ENCODE data around the gene BNIP3. TPM values are rescaled to one million over a fixed set of nuclear protein-coding genes. Genes with fewer than 3 reads are reported as not detected.

The BNIP3 gene
- total RNA-seq, 4 donors from 2014 or later = 17.1 to 122 (median 31.6) TPM

GRCh38 chr10:131928248-131929095, 53.3 kb downstream of the BNIP3 start:
- TF ChIP-seq, protein P1, sequence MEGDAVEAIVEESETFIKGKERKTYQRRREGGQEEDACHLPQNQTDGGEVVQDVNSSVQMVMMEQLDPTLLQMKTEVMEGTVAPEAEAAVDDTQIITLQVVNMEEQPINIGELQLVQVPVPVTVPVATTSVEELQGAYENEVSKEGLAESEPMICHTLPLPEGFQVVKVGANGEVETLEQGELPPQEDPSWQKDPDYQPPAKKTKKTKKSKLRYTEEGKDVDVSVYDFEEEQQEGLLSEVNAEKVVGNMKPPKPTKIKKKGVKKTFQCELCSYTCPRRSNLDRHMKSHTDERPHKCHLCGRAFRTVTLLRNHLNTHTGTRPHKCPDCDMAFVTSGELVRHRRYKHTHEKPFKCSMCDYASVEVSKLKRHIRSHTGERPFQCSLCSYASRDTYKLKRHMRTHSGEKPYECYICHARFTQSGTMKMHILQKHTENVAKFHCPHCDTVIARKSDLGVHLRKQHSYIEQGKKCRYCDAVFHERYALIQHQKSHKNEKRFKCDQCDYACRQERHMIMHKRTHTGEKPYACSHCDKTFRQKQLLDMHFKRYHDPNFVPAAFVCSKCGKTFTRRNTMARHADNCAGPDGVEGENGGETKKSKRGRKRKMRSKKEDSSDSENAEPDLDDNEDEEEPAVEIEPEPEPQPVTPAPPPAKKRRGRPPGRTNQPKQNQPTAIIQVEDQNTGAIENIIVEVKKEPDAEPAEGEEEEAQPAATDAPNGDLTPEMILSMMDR (IDR thresholded peaks at IDR 0.05) = no peak
- no peak for TF ChIP-seq POLR2A (IDR thresholded peaks at IDR 0.05)
- Histone ChIP-seq H3K36me3 (no peaks in the 10 kb centered on the region), H3K4me1 (no peaks in the 10 kb centered on the region), H3K4me3 (no peak overlapping the region), H3K27ac (no peak overlapping the region), H3K9me3 (no peaks in the 10 kb centered on the region), H3K27me3 (no peaks in the 10 kb centered on the region)
- no peak for DNase-seq
- intact Hi-C loops (cut with DNase I; ENCODE audit: low total_unique reads) = no loop called here

DNA sequence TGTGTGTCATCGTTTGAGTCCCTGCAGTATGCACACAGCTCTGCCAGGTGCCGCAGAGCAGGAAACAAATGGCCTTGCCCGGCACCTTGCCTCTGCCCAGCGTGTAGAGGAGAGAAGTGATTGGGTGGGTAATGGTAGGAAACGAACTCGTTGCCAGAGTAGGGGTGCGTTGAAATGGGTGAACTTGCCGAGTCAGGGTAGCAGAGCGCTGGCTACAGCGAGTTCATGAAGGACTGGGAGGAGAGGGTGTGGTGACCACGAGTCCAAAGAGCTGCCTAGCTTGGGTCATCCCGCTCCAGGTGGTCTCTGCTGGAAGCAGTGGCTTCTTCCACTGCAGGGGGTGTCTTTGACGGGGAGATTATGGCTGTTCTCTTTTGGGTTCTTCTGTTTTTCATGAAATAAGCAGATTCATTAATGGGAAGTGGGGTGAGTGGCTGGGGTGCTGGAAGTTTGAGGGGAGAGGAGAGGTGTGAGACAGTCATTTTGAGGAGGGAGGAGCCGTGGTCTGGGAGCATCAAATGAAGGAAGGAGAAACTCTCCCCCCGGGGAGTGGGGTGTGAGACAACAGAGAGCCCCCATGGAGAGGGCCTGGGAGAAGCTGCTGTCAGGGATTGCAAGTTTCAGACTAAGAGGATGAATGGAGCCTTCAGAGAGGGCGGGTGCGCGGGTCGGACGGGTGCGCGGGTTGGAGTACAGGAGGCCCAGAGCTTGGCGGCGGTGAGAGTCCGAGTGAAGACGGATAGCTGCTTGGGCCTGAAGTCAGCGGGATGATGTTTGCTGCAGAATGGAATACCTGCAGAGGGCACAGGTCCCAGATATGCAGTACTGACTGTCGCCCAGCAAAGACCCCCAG, 54.8 kb downstream of the BNIP3 start:
- H3K27ac ChIP-seq = no peak overlapping the region
- no peaks in the 10 kb centered on the region for H3K9me3 ChIP-seq
- H3K4me3 ChIP-seq = no peak overlapping the region
- TF ChIP-seq, protein P1 (IDR thresholded peaks at IDR 0.05) = no peak
- TF ChIP-seq POLR2A (IDR thresholded peaks at IDR 0.05) = no peak
- intact Hi-C loops (cut with DNase I; ENCODE audit: low total_unique reads) = no loop called here
- no peak for DNase-seq
- no peaks in the 10 kb centered on the region for H3K4me1 ChIP-seq
- no peaks in the 10 kb centered on the region for H3K27me3 ChIP-seq
- H3K36me3 ChIP-seq = no peaks in the 10 kb centered on the region

- DNase-seq = no peak
- H3K4me1 ChIP-seq = no peaks in the 10 kb centered on the region
- intact Hi-C loops (cut with DNase I; ENCODE audit: low total_unique reads) = no loop called here
- no peak for TF ChIP-seq POLR2A (IDR thresholded peaks at IDR 0.05)
- TF ChIP-seq, protein P1 (IDR thresholded peaks at IDR 0.05) = no peak
- no peaks in the 10 kb centered on the region for H3K27me3 ChIP-seq
- no peak overlapping the region for H3K27ac ChIP-seq
- H3K9me3 ChIP-seq = no peaks in the 10 kb centered on the region
- H3K36me3 ChIP-seq = no peaks in the 10 kb centered on the region
- no peak overlapping the region for H3K4me3 ChIP-seq
Observed at GRCh38 chr10:131926253-131926652, 55.5 kb downstream of the BNIP3 start.

- Histone ChIP-seq H3K9me3 (no peaks in the 10 kb centered on the region), H3K4me3 (no peak overlapping the region), H3K27ac (no peak overlapping the region), H3K36me3 (no peaks in the 10 kb centered on the region), H3K27me3 (no peaks in the 10 kb centered on the region), H3K4me1 (no peaks in the 10 kb centered on the region)
- no peak for DNase-seq
- TF ChIP-seq, protein P1 (IDR thresholded peaks at IDR 0.05) = no peak
- no peak for TF ChIP-seq POLR2A (IDR thresholded peaks at IDR 0.05)
- intact Hi-C loops (cut with DNase I; ENCODE audit: low total_unique reads) = no loop called here
Observed at GRCh38 chr10:131925716-131926115, 56.0 kb downstream of the BNIP3 start.

Measured in uterus (tissue), 4 donors.